Mammary epithelial cell (primary cell): ENCODE results near the gene KCNJ18.
"Not testable (repeated sequence)": the region's sequence is repeated elsewhere in the genome, so short reads cannot be mapped to it uniquely, and the experiment has no call there.

ENCODE experiments used
- EZH2 ChIP-seq: IDR thresholded peaks from 2 replicates; pipeline ENCODE4 v1.6.1; 2012; ENCODE audit warnings: low read length, inconsistent platforms, borderline replicate concordance
- TF ChIP-seq, protein P1 (sequence below), 2 donors: IDR thresholded peaks in 1 of 2; conservative IDR thresholded peaks in 1 of 2; 2 replicates each; pipeline ENCODE4 v1.5.1; 2011 to 2012; ENCODE audit warnings: inconsistent platforms in 2 of 2, low read length in 2 of 2, mild to moderate bottlenecking in 2 of 2, control low read depth in 1 of 2, low read depth in 1 of 2; ENCODE audit not compliant: insufficient read depth in 1 of 2; ENCODE audit errors: extremely low read depth in 1 of 2

DNA sequence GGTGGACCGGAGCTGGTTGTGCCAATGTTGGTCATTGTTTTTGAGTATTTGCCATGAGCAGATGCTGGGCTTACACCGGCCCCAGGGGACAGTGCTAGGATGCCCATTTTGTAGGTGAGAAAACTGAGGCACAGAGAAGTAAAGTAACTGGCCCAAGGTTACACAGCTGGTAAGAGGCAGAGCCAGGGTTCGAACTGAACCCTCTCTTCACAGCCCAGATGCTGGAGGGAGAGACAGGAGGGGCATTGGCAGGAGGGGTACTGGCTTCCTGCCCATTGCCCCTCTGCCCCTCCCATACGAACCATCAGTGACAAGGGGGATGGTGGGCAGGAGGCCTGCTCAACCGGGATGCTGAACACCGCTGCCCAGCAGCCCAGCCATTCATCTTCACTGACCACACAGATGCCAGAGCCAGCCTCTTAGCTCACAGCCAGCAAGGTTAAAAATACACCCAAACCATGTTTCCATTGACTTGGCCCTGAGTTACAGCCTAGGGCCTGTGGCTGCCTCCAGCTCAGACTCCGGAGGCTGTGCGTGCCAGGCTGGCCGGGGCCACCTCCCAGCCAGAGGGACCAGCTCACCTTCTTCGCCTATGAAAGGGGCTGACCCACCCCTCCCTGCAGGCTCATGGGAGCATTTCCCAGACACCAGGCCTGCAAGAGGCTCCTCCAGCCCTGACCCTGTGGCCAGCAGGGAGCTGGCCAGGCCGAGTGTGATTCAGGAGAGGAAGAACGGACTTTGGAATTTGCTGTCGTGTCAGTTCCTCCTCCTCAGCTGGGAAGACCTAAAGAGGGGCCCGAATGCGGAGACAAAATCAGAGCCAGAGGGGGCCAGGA is 57.6 kb downstream of the KCNJ18 start:
- TF ChIP-seq, protein P1, sequence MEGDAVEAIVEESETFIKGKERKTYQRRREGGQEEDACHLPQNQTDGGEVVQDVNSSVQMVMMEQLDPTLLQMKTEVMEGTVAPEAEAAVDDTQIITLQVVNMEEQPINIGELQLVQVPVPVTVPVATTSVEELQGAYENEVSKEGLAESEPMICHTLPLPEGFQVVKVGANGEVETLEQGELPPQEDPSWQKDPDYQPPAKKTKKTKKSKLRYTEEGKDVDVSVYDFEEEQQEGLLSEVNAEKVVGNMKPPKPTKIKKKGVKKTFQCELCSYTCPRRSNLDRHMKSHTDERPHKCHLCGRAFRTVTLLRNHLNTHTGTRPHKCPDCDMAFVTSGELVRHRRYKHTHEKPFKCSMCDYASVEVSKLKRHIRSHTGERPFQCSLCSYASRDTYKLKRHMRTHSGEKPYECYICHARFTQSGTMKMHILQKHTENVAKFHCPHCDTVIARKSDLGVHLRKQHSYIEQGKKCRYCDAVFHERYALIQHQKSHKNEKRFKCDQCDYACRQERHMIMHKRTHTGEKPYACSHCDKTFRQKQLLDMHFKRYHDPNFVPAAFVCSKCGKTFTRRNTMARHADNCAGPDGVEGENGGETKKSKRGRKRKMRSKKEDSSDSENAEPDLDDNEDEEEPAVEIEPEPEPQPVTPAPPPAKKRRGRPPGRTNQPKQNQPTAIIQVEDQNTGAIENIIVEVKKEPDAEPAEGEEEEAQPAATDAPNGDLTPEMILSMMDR (conservative IDR thresholded peaks at IDR 0.05 in 1 of 2, IDR thresholded peaks at IDR 0.05 in 1 of 2; ENCODE audit: extremely low read depth in 1 of 2, insufficient read depth in 1 of 2, low read depth in 1 of 2, low read length in 2 of 2), result not testable (repeated sequence)
- TF ChIP-seq EZH2, result not testable (repeated sequence)
